PC-9 (cell line): Measurements from ENCODE around the gene ARIH2.

Experiments
- CTCF ChIP-seq: fragments of 200-600 bp; sonication (generic); conservative IDR thresholded peaks from 2 replicates; pipeline ENCODE4 v1.6.1; 2017; ENCODE audit warnings: mixed run types, antibody characterized with exemption, mild to moderate bottlenecking, moderate library complexity
- EZH2 ChIP-seq: fragments of 200-600 bp; sonication (generic); IDR thresholded peaks from 2 replicates; pipeline ENCODE4 v1.8.0; 2017; ENCODE audit warnings: antibody characterized with exemption, low read depth

GRCh38 chr3:48957006-48957705 lies 38.5 kb downstream of the ARIH2 start:
- no peak for TF ChIP-seq CTCF
- no peak for TF ChIP-seq EZH2
